Stimulated activated CD4-positive, alpha-beta T cell treated with anti-CD3 and anti-CD28 coated beads, Interleukin-2, amount 100 ng/mL, for 4 hours (primary cell): ENCODE results near the gene KRT73.

Experiments
- DNase-seq: peaks from one replicate; pipeline ENCODE4 v3.0.0-alpha.2; 2020; ENCODE audit warnings: low read depth

KRT73 gene

GRCh38 chr12:52568111-52568510, 50.2 kb downstream of the KRT73 start:
- DNase-seq = no peak

GRCh38 chr12:52566847-52567291, 51.5 kb downstream of the KRT73 start:
- DNase-seq = no peak

GRCh38 chr12:52564582-52564981, 53.8 kb downstream of the KRT73 start:
- DNase-seq = no peak

GRCh38 chr12:52561880-52562449, 56.4 kb downstream of the KRT73 start:
- no peak for DNase-seq

GRCh38 chr12:52559979-52560378, 58.4 kb downstream of the KRT73 start:
- no peak for DNase-seq

GRCh38 chr12:52558781-52559445, 59.4 kb downstream of the KRT73 start:
- no peak for DNase-seq
